ENCODE results near the gene CCDC178. TPM values are rescaled to one million over a fixed set of nuclear protein-coding genes. Genes with fewer than 3 reads are reported as not detected.

CCDC178 gene
- total RNA-seq, 2 donors from 2014 or later, result 1.6 TPM; not detected in 1

GRCh38 chr18:32896776-32897547 lies 543.6 kb downstream of the CCDC178 start:
- ATAC-seq (ENCODE audit: insufficient number of reproducible peaks, low FRiP score, low read depth), result no peak
- TF ChIP-seq CTCF (IDR thresholded peaks at IDR 0.05), result no peak
- H3K27ac ChIP-seq, result no peak overlapping the region
- no peaks in the 10 kb centered on the region for H3K4me1 ChIP-seq (ENCODE audit: control insufficient read depth in 1 of 2, low read depth in 2 of 2)
- H3K4me3 ChIP-seq, result no peak overlapping the region
- no peaks in the 10 kb centered on the region for H3K9me3 ChIP-seq
- no peaks in the 10 kb centered on the region for H3K36me3 ChIP-seq
- H3K27me3 ChIP-seq (replicated peaks; ENCODE audit: insufficient read depth), result no peaks in the 10 kb centered on the region
- no peak for DNase-seq (ENCODE audit: low spot score)

GRCh38 chr18:32893915-32894314 lies 546.6 kb downstream of the CCDC178 start:
- H3K4me1 ChIP-seq (ENCODE audit: control insufficient read depth in 1 of 2, low read depth in 2 of 2), result no peaks in the 10 kb centered on the region
- no peaks in the 10 kb centered on the region for H3K9me3 ChIP-seq
- H3K4me3 ChIP-seq, result no peak overlapping the region
- H3K27me3 ChIP-seq (replicated peaks; ENCODE audit: insufficient read depth), result no peaks in the 10 kb centered on the region
- ATAC-seq (ENCODE audit: insufficient number of reproducible peaks, low FRiP score, low read depth) (no peak), DNase-seq (ENCODE audit: low spot score) (no peak)
- H3K36me3 ChIP-seq, result no peaks in the 10 kb centered on the region
- no peak overlapping the region for H3K27ac ChIP-seq
- no peak for TF ChIP-seq CTCF (IDR thresholded peaks at IDR 0.05)

GRCh38 chr18:32891797-32892196 lies 548.7 kb downstream of the CCDC178 start:
- TF ChIP-seq CTCF (IDR thresholded peaks at IDR 0.05), result no peak
- Histone ChIP-seq H3K27ac (no peak overlapping the region), H3K9me3 (no peaks in the 10 kb centered on the region), H3K4me3 (no peak overlapping the region), H3K27me3 (replicated peaks; ENCODE audit: insufficient read depth) (no peaks in the 10 kb centered on the region), H3K4me1 (ENCODE audit: control insufficient read depth in 1 of 2, low read depth in 2 of 2) (no peaks in the 10 kb centered on the region), H3K36me3 (no peaks in the 10 kb centered on the region)
- no peak for DNase-seq (ENCODE audit: low spot score)
- ATAC-seq (ENCODE audit: insufficient number of reproducible peaks, low FRiP score, low read depth), result no peak

DNA sequence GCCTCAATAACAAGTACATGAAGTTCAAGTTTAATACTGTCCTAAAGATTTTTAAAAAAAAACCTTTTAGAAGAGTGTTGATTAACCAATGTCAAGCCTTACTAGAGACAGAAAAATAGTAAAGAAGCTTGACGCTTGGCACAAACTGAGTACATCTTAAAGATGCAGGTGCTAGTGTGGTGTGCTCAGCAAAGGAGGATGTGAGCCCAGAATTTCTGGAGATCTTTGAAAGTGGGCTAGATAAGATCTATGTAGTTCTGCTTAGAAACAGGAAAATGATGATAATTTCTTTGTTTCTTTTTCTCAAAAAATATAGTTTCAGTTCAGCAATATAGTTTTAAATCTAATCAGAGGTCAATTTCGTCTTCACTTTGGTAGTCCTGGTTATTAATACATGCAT lies 549.4 kb downstream of the CCDC178 start:
- Histone ChIP-seq H3K4me3 (no peak overlapping the region), H3K4me1 (ENCODE audit: control insufficient read depth in 1 of 2, low read depth in 2 of 2) (no peaks in the 10 kb centered on the region), H3K27me3 (replicated peaks; ENCODE audit: insufficient read depth) (no peaks in the 10 kb centered on the region), H3K36me3 (no peaks in the 10 kb centered on the region), H3K9me3 (no peaks in the 10 kb centered on the region), H3K27ac (no peak overlapping the region)
- no peak for TF ChIP-seq CTCF (IDR thresholded peaks at IDR 0.05)
- DNase-seq (ENCODE audit: low spot score) (no peak), ATAC-seq (ENCODE audit: insufficient number of reproducible peaks, low FRiP score, low read depth) (no peak)

DNA sequence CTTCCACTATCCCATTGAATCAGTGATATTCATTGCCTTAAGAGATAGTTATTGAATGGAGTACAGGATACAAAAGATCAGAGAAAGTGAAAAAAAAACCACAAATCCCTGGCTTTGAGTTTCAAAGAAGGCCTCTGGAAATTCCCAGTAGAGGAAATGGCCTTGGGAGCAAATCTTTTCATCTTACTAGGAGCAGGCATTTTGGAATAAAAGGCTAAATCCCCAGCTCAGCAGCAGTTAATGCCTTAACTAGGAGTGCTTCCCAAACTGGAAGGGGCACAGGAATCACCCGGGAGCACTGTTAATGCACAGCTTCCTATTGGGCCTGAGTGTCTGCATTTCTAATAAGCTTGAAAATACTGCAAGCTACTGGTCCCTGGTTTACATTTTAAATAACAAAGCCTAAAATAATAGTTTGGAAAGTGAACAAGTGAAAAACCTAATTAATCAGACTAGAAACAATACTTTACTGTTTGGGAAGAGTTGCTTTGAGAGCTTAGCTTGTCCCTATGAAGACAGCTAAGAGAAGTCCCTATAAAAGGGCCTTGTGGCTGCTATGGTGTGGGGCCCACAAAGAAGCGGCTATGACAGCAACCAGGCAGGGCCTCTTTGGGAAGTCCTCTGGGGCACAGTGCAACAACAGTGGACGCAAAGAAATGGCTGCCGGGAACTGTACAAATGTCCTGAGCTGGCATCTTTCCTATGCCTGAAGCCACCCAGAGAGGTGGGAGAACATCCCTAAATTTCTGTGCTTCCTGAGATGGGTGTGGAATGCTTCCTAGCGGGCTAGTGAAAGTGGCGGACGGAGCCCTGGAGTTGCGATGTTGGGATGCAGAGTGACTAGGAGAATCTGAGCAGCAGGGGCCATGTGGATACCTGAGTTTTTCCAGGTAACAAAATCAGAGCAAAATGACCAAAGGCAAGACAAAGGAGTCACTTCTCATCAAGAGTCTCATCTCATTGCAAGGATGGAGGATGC lies 550.6 kb downstream of the CCDC178 start:
- no peak for DNase-seq (ENCODE audit: low spot score)
- no peaks in the 10 kb centered on the region for H3K4me1 ChIP-seq (ENCODE audit: control insufficient read depth in 1 of 2, low read depth in 2 of 2)
- H3K27me3 ChIP-seq (replicated peaks; ENCODE audit: insufficient read depth), result no peaks in the 10 kb centered on the region
- no peak for ATAC-seq (ENCODE audit: insufficient number of reproducible peaks, low FRiP score, low read depth)
- H3K36me3 ChIP-seq, result no peaks in the 10 kb centered on the region
- no peaks in the 10 kb centered on the region for H3K9me3 ChIP-seq
- no peak overlapping the region for H3K4me3 ChIP-seq
- H3K27ac ChIP-seq, result no peak overlapping the region
- no peak for TF ChIP-seq CTCF (IDR thresholded peaks at IDR 0.05)
